PFSK-1 (cell line): ENCODE data around the gene EFNA5.

ENCODE experiments used
- FOXP2 ChIP-seq: optimal IDR thresholded peaks from 2 replicates; pipeline ENCODE3; 2011; ENCODE audit warnings: borderline replicate concordance, control low read depth, inconsistent platforms; ENCODE audit not compliant: insufficient read depth; ENCODE audit errors: extremely low read length, extremely low read depth
- POLR2AphosphoS5 ChIP-seq: IDR thresholded peaks from 2 replicates; pipeline ENCODE4 v1.6.1; 2012; ENCODE audit warnings: low read depth, mild to moderate bottlenecking, control low read depth, low read length, moderate library complexity
- SIN3A ChIP-seq: IDR thresholded peaks from 2 replicates; pipeline ENCODE4 v1.6.1; 2012; ENCODE audit warnings: mild to moderate bottlenecking, low read length, moderate library complexity, borderline replicate concordance; ENCODE audit not compliant: insufficient read depth
- TAF1 ChIP-seq: IDR thresholded peaks from 2 replicates; pipeline ENCODE4 v1.6.1; 2012; ENCODE audit warnings: low read length, control low read depth, borderline replicate concordance; ENCODE audit not compliant: insufficient read depth
- TF ChIP-seq, protein P1 (sequence below), 2 experiments: IDR thresholded peaks; 2 replicates each; pipeline versions ENCODE4 v1.6.1 to v1.8.0; 2011 to 2012; ENCODE audit warnings: low read depth in 2 of 2, low read length in 2 of 2, control low read depth in 1 of 2, inconsistent platforms in 1 of 2, mild to moderate bottlenecking in 1 of 2, moderate library complexity in 1 of 2; ENCODE audit not compliant: insufficient read depth in 1 of 2

EFNA5 gene

DNA sequence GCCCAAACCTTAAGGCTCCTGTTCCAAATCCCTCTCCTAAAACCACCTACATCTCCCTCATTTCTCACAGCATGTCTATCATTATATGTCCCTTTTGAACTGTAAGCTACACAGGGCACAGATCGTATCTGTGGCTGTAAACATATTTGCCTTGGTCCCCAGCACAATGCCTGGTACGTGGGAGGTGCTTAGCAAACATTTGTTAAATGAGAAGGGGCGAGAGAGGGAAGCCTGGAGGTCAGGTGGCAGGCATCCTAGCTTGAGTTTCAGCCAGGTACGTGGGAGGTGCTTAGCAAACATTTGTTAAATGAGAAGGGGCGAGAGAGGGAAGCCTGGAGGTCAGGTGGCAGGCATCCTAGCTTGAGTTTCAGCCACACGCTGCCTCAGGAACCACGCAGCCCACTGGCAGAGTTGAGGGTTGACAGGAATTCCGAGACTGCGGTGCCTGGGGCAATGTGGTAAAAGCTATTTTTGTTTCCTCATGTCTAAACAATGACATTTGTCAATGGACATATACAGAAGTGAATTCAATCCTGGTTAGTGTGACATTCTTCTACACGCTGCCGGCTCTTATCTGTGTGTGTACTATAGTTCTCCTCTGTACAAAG lies 113.6 kb downstream of the EFNA5 start:
- no peak for TF ChIP-seq POLR2AphosphoS5
- TF ChIP-seq FOXP2: no peak
- no peak for TF ChIP-seq SIN3A
- TF ChIP-seq, protein P1, sequence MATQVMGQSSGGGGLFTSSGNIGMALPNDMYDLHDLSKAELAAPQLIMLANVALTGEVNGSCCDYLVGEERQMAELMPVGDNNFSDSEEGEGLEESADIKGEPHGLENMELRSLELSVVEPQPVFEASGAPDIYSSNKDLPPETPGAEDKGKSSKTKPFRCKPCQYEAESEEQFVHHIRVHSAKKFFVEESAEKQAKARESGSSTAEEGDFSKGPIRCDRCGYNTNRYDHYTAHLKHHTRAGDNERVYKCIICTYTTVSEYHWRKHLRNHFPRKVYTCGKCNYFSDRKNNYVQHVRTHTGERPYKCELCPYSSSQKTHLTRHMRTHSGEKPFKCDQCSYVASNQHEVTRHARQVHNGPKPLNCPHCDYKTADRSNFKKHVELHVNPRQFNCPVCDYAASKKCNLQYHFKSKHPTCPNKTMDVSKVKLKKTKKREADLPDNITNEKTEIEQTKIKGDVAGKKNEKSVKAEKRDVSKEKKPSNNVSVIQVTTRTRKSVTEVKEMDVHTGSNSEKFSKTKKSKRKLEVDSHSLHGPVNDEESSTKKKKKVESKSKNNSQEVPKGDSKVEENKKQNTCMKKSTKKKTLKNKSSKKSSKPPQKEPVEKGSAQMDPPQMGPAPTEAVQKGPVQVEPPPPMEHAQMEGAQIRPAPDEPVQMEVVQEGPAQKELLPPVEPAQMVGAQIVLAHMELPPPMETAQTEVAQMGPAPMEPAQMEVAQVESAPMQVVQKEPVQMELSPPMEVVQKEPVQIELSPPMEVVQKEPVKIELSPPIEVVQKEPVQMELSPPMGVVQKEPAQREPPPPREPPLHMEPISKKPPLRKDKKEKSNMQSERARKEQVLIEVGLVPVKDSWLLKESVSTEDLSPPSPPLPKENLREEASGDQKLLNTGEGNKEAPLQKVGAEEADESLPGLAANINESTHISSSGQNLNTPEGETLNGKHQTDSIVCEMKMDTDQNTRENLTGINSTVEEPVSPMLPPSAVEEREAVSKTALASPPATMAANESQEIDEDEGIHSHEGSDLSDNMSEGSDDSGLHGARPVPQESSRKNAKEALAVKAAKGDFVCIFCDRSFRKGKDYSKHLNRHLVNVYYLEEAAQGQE (IDR thresholded peaks at IDR 0.05; ENCODE audit: insufficient read depth in 1 of 2, low read depth in 2 of 2, low read length in 2 of 2): no peak
- no peak for TF ChIP-seq TAF1

GRCh38 chr5:107556575-107556974 lies 114.2 kb downstream of the EFNA5 start:
- TF ChIP-seq, protein P1 (IDR thresholded peaks at IDR 0.05; ENCODE audit: insufficient read depth in 1 of 2, low read depth in 2 of 2, low read length in 2 of 2): no peak
- TF ChIP-seq FOXP2: no peak
- TF ChIP-seq SIN3A: no peak
- no peak for TF ChIP-seq POLR2AphosphoS5
- TF ChIP-seq TAF1: no peak

DNA sequence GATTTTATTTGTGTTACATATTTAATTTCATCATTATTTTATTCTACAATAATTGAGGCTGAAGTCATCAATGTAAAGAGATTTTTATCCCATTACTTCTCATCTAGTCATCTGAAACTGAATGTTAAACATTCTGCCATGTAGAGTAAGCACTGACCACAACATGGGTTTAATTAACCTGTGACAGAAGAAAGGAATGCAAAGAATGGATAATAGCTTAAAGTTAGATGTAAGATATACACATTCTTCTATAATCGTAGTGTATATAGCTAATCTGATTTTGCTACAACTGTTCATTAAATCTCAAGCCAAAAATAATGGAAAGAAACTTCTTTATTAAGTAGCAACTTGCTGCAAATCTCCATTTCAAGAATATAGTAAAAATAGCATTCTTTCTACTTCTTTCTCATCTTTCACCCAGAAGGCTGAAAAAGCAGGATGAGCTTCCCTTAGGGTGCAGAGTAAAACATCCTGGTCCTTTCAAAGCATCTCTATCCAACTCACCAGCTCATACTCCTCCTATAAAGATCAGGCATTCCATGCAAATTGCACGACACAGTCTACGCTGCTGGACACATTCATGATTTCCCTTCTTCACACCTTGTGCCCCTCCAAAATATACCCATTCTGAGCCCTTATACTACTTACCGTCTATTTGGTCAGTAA lies 115.2 kb downstream of the EFNA5 start:
- TF ChIP-seq TAF1 (no peak), POLR2AphosphoS5 (no peak), SIN3A (no peak), FOXP2 (no peak)
- TF ChIP-seq, protein P1 (IDR thresholded peaks at IDR 0.05; ENCODE audit: insufficient read depth in 1 of 2, low read depth in 2 of 2, low read length in 2 of 2): no peak

DNA sequence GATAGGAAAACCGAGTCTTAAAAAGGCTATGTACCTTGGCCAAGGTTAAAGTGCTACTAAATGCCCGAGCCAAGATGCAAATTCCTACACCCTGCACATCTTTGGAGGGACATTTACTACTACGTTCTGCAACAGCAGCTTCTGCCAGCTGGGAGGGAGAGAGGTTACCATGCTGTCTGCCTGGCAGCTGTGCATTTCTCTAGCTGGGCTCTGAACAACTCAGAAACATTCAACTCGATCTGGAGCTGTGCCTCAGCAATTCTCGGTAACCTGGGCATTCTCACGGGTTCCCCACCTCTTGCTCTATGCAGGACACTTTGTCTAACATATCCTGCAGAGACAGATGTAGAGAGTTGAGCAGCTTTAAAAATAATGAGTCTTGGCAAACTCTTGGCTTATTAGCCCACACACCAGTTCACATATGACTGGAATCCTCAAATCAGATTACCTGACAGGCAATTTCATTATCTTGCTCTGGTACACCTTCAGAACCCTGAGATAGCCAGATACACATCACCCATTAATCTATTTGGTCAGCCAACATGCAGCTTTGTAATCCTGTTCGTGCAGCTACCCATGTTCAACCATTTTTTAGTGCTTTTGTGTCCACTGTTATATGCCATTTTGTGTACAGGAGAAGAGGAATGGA lies 115.8 kb downstream of the EFNA5 start:
- no peak for TF ChIP-seq SIN3A
- TF ChIP-seq, protein P1 (IDR thresholded peaks at IDR 0.05; ENCODE audit: insufficient read depth in 1 of 2, low read depth in 2 of 2, low read length in 2 of 2): no peak
- no peak for TF ChIP-seq TAF1
- no peak for TF ChIP-seq FOXP2
- TF ChIP-seq POLR2AphosphoS5: no peak
